Hematopoietic multipotent progenitor cell treated with erythropoietin and hydrocortisone succinate and interleukin-3 and kit ligand, for 4 days (in vitro differentiated cells): ENCODE measurements around the gene GATD1.

Source experiments
- DNase-seq: peaks from one replicate; pipeline ENCODE4 v3.0.0-alpha.2; 2015

GATD1 gene, protein sequence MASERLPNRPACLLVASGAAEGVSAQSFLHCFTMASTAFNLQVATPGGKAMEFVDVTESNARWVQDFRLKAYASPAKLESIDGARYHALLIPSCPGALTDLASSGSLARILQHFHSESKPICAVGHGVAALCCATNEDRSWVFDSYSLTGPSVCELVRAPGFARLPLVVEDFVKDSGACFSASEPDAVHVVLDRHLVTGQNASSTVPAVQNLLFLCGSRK

DNA sequence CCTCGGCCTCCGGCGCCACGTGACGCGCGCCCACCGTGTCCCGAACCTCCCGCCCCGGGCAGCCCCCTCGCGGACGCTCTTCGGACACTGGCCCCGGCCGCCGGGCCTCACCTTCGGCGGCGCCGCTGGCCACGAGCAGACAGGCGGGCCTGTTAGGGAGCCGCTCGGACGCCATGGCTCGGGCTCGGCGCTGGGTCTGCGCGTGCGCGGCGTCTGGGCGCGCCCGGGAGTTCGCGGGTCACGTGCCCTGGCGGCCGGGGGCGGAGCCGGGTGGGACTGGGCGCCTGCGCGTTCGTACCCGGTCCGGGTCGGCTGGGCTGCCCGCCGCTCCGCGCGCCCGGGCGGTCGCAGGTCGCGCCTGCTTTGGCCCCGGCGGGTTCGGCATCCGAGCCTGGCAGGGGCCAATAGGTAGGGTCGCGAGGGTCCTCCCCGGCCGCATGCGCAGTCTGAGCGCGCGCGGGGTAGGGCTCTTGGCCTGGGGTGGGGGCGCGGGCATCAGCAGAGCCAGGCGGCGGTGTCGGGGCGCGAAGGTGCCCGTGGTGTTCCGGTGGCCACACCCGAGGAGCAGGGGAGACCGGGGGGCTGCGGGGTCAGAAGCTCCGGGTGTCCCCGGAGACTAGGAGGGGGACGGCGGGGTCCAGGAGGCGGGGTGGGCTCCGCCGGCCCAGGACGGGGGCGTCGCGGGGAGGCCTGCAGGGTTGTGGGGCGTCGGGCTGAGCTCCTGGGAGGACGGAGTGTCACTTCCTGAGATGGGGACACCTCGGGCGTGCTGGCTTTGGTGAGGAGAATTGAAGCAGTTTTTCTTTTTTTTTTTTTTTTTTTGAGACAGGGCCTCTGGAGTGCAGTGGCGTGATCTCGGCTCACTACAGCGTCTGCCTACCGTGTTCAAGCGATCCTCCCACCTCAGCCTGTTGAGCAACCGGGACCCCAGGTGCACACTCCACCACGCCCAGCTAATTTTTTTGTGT is at the start of gene GATD1:
Gene GATD1 (minus strand): TSS at position 200 of the 968 bp plus-strand sequence. CDS start 25 bp downstream, at position 175.
- DNase-seq: peak; percentile 96

DNA sequence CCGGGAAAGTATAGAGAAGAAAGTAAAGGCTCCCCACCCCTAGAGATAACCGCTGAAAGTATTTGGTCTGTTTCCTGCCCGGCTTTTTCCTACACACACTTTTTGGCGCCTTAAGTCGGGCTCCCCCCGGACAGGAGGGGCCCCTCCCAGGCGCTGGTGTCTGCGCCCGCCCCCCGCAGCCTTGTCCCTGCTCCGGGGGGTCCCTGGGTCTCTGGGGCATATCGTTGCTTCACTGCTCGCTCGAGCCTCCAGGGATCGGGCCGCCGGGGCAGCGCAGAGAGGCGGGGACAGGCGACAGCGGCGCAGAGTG is 49.5 kb upstream of the GATD1 start:
- DNase-seq: no peak

DNA sequence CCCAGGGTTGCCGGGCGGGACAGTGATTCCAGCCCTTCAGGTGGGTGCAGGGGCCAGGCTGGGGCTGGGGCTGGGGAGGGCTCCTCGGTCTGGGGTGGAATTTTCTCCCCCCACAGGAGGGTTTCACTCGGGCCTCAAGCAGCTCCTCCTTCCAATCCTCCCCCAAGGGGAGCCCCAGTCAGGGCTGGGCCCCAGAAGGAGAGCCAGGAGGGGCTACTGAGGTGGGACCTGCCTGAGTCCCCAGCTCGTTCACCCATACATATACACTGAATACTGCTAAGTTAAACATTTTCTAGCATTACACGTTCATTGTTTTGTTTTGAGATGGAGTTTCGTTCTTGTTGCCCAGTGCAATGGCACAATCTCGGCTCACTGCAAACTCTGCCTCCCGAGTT is 48.9 kb upstream of the GATD1 start:
- DNase-seq: no peak

DNA sequence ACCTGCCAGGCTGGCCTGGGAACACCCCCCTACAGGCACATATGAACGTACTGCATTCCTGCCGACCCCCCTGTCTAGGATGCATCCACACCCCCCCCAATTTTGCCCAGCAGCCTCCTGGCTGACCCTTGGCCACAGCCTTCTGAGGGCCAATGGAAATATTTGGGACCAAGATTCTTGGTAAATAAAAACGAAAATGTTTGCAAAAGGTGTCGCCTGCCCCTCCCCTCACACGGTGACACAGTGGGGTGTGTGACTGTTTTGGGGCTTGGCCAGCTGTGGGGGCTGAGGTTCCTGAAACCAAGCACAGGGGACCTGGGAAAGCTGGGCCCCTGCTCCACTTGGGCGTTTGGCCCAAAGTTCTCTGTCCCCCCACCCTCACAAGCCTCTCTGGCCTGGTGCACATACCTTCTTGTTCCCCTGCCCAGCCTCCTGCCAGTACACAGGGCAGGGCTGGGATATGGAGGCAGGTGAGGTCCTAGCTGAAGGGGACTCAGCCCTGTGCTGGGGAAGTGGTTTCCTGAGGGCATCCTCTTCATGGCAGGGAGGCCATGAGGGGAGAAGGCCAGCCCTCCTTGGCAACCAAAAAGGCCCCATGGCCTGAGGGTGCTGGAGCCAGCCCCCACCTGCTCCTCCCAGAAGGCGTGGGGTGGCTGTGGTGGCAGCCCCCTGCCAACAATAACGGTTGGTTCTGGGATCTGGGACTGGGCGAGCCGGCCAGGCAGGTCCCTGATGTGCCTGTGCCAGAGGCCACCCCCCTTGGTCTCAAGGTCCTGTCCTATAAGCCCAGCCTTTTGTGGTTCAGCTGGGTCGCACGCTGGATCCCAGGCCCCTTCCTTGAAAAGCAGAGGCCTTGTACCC is 48.3 kb upstream of the GATD1 start:
- DNase-seq: no peak

DNA sequence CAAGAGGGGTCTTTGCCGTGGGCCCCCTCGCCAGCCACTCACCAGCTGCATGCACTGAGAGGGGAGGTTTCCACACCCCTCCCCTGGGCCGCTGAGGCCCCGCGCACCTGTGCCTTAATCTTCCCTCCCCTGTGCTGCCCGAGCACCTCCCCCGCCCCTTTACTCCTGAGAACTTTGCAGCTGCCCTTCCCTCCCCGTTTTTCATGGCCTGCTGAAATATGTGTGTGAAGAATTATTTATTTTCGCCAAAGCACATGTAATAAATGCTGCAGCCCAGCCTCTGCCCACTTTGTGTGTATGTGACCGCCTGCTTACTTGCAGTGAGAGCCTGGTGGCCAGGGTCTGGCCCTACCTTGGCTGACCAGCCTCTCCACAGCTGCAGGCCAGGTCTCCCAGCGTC is 47.7 kb upstream of the GATD1 start:
- DNase-seq: no peak

DNA sequence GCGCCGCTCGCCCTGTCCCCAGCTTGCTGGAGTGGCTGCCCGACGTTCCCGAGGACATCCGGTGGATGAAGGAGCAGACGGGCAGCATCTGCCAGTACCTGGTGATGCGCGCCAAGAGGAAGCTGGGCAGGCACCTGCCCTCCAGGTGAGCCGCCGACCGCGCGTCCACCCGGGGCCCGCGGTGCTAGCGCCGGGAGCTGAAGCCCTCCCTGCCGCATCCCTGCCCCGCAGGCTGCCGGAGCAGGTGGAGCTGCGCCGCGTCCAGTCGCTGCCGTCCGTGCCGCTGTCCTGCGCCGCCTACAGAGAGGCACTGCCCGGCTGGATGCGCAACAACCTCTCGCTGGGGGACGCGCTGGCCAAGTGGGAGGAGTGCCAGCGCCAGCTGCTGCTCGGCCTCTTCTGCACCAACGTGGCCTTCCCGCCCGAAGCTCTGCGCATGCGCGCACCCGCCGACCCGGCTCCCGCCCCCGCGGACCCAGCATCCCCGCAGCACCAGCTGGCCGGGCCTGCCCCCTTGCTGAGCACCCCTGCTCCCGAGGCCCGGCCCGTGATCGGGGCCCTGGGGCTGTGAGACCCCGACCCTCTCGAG is 47.1 kb upstream of the GATD1 start:
- no peak for DNase-seq

DNA sequence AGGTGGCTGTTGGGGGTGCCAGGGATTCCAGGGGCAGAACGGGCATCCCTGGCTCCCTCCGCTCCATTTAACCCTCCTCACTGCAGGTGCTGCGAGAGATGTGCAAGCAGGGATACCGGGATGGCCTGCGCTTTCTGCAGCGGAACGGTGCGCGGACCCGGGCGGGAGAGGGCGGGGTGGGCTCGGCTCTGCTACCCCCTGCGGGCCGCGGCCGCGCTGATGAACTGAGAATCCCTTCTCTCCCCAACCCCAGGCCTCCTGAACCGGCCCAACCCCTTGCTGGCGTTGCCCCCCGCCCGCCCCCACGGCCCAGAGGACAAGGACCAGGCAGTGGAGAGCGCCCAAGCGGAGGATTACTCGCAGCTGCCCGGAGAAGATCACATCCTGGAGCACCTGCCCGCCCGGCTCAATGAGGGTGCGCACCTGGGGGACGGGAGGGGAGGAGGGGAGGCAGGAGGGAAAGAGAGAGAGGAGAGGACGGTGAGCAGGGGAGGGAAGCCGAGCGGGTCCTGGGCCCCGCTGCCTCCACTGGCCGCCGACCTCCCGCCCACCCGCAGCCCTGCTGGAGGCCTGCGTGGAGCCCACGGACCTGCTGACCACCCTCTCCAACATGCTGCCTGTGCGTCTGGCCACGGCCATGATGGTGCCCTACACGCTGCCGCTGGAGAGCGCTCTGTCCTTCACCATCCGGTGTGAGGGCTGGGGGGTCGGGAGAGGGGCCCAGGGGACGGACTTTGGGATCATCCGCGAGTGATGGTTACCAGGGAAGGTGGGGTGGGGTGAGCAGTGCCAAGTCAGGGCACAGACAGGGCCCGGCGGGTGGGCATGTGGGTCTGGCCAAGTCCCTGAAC is 46.4 kb upstream of the GATD1 start:
- DNase-seq: no peak

DNA sequence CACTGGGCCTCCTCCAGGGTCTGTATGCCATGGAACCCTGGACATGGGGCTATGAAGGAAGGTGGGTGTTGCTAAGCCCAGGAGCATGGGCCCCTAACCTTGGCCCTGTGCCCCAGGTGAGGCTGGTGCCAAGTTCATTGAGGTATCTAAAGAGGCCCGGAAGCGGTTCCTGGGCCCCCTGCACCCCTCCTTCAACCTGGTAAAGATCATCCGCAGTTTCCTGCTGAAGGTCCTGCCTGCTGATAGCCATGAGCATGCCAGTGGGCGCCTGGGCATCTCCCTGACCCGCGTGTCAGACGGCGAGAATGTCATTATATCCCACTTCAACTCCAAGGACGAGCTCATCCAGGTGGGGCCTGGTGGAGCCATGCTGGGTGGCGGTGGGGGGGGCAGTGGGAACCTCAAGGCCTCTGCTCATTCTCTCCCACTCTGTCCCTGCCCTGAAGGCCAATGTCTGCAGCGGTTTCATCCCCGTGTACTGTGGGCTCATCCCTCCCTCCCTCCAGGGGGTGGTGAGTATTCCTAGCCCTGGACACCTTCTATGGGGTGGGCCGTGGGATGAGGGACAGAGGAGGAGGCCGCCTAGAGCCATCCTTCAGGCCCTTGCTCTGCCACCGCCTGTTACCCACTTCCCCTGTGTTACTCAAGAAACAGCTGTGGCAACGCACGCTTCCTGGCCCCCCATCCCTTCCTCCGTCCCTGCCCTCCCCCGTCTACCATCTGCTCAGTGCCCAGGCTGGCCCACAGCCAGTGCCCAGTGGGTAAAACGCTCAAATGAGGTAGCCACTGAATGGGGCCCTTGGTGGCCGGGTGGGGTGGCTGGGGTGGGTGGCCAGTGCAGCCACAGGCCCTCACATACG is 44.5 kb upstream of the GATD1 start:
- DNase-seq: peak; percentile 79

DNA sequence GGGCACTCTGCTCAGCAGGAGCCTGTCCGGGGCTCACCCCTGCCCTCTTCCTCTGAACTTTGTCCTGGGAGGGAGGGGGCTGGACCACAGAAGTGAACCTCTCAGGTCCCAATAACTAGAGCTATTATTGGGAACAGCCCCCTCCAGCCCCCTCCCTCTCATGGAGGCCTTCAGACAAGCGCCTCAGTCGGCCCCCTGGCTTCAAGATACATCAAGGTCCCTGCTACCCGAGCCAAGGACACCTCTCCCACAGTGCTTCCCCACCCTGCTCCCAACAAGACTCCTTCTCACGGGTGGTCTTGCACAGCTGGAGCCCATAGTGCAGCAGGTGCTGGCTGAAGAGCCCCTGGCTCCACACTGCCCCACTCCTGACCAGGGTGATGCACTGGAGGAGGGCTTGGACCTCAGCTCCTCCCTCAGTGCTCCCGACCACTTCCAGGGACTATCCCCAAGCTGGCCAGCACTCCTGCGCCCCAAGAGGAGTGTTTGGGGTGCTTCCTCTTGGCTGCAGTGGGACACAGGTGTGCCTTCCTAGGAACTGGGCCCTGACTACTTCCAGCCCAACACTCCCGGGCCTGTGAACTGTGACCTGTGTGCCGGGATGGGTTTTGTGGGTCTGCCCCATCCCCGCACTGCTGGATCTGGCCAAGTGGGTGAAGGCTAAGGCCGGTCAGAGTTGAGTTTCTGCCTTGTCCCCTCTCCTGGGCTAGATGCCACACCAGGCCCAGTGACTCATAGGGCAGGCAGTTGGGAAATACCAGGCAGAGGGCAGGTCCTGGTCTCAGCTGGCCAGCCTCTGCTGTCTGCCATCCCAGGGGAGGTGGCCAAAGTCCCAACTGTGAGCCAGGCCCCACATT is 43.6 kb upstream of the GATD1 start:
- no peak for DNase-seq

DNA sequence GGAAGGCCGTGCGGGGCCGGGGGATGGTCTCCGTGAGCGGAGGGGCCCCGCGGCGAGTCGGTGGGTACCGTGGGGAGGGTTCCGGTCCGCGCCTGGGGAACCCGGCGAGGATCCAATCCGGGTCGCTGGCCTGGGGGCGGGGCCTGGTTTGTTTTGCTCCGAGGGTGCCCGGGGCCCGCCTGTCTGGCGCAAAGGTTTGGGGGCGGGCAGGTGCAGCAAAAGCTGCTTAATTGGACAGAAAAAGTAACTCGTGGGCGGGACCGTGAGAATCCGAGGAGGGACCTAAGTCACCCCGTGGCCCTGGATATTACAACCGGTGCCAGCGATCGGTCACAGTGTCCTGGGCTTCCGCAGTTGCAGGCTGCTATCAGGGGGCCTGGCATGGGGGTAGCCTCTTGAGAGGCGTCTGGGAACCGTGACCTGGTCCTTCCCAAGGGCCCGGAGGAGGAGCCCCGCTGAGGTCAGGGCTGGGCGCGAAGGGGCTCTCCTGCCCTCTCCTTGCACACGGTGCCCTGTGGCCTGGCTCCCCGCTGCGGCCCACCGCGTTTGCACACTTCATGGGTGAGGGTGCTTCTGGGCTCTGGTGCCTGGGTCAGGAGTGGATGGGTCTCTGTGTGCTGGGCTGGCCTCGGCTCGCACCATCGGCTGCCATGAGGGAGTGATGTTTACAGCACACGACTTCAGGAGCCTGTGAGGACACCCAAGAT is 42.8 kb upstream of the GATD1 start:
- peak; percentile 99 for DNase-seq

DNA sequence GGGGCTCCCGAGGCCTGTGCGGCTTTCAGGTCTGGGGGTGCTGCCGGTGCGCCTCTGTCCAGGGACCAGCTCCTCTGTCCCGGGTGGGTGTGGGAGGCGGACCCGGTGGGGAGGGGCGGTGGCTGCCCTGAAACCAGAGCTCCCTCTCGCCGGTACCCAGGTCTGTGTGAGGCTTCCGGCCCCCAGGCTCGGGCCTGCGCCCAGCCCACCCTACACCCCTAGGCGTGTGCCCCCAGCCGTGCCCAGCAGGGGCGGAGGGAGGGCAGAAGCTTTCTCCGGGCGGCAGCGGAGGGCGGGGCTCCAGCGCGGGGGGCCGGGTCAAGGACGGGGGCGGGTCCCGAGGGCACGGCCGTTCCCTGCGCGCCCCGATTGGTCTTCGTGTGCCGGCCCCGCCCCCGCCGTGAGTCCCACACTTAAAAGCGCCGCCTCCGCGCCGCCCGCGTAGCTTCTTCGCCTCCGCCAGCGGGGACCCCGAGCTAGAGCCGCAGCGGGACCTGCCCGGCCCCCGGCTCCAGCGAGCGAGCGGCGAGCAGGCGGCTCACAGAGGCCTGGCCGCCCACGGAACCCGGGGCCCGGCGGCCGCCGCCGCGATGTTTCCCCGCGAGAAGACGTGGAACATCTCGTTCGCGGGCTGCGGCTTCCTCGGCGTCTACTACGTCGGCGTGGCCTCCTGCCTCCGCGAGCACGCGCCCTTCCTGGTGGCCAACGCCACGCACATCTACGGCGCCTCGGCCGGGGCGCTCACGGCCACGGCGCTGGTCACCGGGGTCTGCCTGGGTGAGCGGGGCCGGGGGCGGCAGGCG is 42.0 kb upstream of the GATD1 start:
- peak; percentile 97 for DNase-seq

DNA sequence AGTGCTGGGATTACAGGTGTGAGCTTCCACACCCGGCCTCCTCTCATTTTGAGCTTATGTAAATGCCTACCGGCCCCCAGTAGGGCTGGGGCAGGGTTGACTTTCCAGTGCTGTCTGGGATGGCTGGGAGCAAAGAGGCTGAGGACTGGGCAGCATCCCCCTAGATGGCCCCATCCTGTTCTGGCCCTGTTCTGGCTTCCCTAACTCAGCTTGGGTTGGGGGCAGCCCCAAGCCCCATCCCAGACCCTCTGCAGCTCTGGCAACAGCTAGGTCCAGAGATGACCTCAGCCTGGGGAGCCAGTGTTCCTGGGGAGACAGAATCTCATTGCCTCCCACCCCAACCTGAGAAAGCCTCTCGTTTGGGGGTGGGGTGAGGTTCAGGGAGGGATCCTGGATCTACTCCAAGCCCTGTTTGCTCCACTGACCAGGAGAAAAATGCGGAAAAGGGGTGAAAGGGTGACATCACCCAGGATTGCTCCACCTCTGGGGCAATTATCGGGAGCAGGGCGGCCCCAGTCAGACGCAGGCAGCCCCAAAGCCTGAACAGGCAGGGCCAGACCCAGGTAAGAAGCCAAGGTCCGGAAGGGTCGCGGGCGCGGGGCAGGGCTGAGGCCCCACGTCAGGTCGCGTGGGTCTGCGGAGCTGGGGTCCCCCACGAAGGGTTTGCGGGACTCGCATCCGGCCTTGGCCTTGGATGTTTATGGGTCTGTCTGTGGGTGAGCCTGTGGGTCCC is 41.3 kb upstream of the GATD1 start, which contains the start of gene PNPLA2:
Gene PNPLA2 (plus strand): TSS at position 519 of the 733 bp plus-strand sequence. CDS start 805 bp downstream, outside the sequence.
- DNase-seq: no peak

DNA sequence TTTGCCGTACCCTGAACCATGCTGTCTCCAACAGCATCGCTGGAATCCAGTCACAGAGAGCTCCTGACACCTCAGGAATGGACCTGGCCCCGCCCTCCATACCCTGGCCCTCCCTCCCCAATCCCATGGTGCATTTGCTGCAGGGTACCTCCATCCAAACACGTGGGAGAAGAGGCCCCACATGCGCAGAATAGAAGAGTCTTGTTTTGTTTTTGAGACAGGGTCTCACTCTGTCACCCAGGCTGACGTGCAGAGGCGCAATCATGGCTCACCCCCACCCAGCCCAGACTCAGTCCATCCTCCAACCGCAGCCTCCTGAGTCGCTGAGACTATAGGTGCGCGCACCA is 39.1 kb upstream of the GATD1 start:
- DNase-seq: no peak

DNA sequence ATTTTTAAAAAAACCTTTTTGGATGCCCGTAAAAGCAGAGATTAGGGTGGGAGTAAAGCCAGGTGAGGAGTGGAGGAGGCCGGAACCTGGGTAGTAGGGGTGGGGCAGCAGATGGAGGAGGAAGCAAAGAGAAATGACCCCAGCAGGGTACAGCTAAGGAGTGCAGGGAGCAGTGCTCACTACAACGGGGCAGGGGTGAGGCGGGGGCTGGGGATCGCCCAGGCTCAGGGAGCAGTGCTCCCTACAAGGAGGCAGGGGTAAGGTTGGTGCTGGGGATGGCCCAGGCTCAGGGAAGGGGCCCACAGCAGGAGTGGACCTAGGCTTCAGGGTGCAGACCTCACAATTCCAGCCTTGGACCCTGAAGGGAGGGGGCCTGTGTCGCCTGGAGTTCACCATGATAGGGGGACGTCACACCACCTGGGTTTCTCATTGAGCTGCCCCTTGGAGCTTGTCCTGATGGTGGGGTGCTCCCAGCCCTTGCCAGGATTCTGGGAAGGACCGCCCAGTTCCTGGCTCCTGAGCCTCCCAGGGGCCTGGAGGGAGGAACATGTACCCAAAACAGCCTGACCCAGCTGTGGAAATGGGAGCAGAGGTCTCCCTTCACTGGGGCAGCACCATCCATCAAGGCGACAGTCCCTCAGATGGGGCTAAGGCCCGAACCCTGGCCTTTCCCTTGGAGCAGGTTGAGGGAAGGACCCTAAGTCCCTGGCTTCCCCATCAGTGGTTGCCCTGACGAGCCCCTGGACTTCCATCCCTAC is 38.6 kb upstream of the GATD1 start:
- no peak for DNase-seq

DNA sequence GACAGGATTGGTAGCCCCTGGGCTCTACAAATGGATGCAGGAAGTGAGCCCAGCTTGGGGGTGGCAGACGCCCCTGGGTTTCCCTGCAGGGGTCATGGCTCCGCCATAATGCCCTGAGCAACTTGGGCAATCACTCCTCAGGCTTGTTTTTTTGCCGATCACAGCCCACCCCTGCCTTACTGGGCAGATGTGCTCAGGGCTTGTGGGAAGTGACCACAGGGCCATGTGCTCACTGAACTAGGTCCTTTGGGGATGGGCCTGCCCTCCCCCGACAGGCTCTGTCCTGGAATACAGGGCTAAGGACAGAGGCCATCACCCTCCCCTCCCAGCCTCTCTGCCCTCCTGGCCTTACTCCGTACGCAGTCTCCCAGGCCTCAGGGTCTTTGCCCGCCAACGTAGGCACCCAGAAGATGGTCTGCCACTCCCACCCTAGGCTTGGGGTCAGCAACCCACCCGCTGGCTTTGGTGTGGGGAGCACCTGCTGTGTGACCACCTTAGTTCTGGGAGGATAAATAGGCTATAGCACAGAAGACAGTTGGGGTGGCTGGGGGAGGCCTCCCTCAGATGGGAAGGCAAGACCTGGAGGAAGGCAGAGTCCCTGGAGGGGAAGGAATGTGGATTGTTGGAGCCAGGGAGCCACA is 36.3 kb upstream of the GATD1 start:
- no peak for DNase-seq

DNA sequence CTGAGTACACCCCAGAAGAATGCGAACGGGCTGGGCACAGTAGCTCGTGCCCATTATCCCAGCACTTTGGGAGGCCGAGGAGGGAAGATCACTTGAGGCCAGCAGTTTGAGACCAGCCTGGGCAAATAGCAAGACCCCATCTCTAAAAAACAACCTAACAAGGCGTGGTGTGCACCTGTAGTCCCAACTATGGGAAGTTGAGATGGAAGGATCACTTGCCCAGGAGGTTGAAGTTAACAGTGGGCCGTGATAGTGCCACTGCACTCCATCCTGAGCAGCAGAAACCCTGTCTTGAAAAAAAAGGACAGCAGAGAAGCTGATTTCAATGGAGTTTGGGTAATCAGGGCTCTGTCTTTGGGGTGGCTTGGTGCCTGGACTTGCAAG is 35.8 kb upstream of the GATD1 start:
- DNase-seq: no peak

DNA sequence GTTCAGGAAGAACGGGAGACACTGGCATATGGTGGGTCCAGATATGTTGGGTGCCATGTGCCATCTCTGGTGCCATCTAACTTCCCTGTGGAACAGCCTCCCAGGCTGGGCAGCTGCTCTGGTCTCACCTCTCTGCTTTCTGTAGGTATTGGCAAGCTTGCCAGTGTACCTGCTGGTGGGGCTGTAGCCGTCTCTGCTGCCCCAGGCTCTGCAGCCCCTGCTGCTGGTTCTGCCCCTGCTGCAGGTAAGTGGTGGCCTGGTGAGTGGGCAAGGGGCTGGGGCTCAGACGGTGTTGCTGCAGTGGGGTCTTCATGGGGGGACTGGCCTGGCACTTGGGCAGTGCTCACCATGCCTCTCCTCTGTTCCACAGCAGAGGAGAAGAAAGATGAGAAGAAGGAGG is 35.1 kb upstream of the GATD1 start:
- no peak for DNase-seq
